HepG2 (cell line): ENCODE measurements around the gene PTGR1. TPM values are rescaled to one million over a fixed set of nuclear protein-coding genes. Genes with fewer than 3 reads are reported as not detected.

ENCODE experiments used
- ADNP ChIP-seq: sonication (generic); formaldehyde crosslinking; IDR thresholded peaks from 2 replicates; pipeline ENCODE4 v1.4.0; 2020; ENCODE audit warnings: missing genetic modification reagents
- DPF2 ChIP-seq: sonication (generic); formaldehyde crosslinking; IDR thresholded peaks from 2 replicates; pipeline ENCODE4 v1.4.0; 2020; ENCODE audit warnings: mild to moderate bottlenecking, low read depth, missing genetic modification reagents, borderline replicate concordance
- GLMP ChIP-seq: sonication (generic); formaldehyde crosslinking; IDR thresholded peaks from 2 replicates; pipeline ENCODE4 v1.9.0; 2021; ENCODE audit warnings: missing genetic modification reagents, mild to moderate bottlenecking, borderline replicate concordance
- HHEX ChIP-seq: IDR thresholded peaks from 2 replicates; pipeline ENCODE4 v1.6.1; 2016; ENCODE audit warnings: control low read depth
- HIC2 ChIP-seq: sonication (generic); formaldehyde crosslinking; IDR thresholded peaks from 2 replicates; pipeline ENCODE4 v1.9.0; 2022; ENCODE audit warnings: low read depth, missing genetic modification reagents
- HNF1B ChIP-seq: sonication (generic); formaldehyde crosslinking; IDR thresholded peaks from 2 replicates; pipeline ENCODE4 v1.5.1; 2020; ENCODE audit warnings: mild to moderate bottlenecking, moderate library complexity, missing genetic modification reagents
- MAFK ChIP-seq, 2 experiments: IDR thresholded peaks in 1 of 2; conservative IDR thresholded peaks in 1 of 2; 2 replicates each; pipeline ENCODE4 v1.6.1; 2011; ENCODE audit warnings: improper control_type of control experiment in 2 of 2, low read length in 2 of 2
- NFYC ChIP-seq: IDR thresholded peaks from 2 replicates; pipeline ENCODE4 v1.6.1; 2016; ENCODE audit warnings: missing genetic modification reagents, missing compliant biosample characterization
- RAD51 ChIP-seq: fragments of 450-650 bp; IDR thresholded peaks from 2 replicates; pipeline ENCODE4 v1.6.1; 2016; ENCODE audit warnings: borderline replicate concordance
- REL ChIP-seq: sonication (generic); formaldehyde crosslinking; conservative IDR thresholded peaks from 2 replicates; pipeline ENCODE4 v1.8.0; 2022; ENCODE audit warnings: mild to moderate bottlenecking, missing genetic modification reagents, moderate library complexity
- REXO4 ChIP-seq: sonication (generic); formaldehyde crosslinking; IDR thresholded peaks from 2 replicates; pipeline ENCODE4 v1.8.0; 2022; ENCODE audit warnings: missing genetic modification reagents, mild to moderate bottlenecking, borderline replicate concordance
- SMAD3 ChIP-seq: sonication (generic); formaldehyde crosslinking; IDR thresholded peaks from 2 replicates; pipeline ENCODE4 v1.4.0; 2020; ENCODE audit warnings: missing genetic modification reagents
- SNAPC2 ChIP-seq: sonication (generic); formaldehyde crosslinking; IDR thresholded peaks from 2 replicates; pipeline ENCODE4 v1.8.1; 2022; ENCODE audit warnings: mild to moderate bottlenecking, missing genetic modification reagents
- SRSF1 ChIP-seq: fragments of 200-400 bp; formaldehyde crosslinking; optimal IDR thresholded peaks from 2 replicates; pipeline ENCODE3; 2017; ENCODE audit warnings: mild to moderate bottlenecking, low read depth, low read length, moderate library complexity
- TBX2 ChIP-seq: sonication (generic); formaldehyde crosslinking; IDR thresholded peaks from 2 replicates; pipeline ENCODE4 v1.5.0; 2020; ENCODE audit warnings: missing genetic modification reagents, mild to moderate bottlenecking, borderline replicate concordance
- TEAD3 ChIP-seq: optimal IDR thresholded peaks from 2 replicates; pipeline ENCODE3; 2016; ENCODE audit warnings: borderline replicate concordance
- ZBTB20 ChIP-seq: sonication (generic); formaldehyde crosslinking; IDR thresholded peaks from 2 replicates; pipeline ENCODE4 v1.8.1; 2023; ENCODE audit warnings: missing genetic modification reagents, low read depth, mild to moderate bottlenecking, borderline replicate concordance
- ZBTB8A ChIP-seq: sonication (generic); formaldehyde crosslinking; IDR thresholded peaks from 2 replicates; pipeline ENCODE4 v1.4.0; 2020; ENCODE audit warnings: mild to moderate bottlenecking, low read depth, missing genetic modification reagents, borderline replicate concordance
- ZIK1 ChIP-seq: sonication (generic); formaldehyde crosslinking; IDR thresholded peaks from 2 replicates; pipeline ENCODE4 v1.5.0; 2020; ENCODE audit warnings: mild to moderate bottlenecking, low read depth, missing genetic modification reagents, borderline replicate concordance
- ZNF574 ChIP-seq: sonication (generic); formaldehyde crosslinking; IDR thresholded peaks from 2 replicates; pipeline ENCODE4 v1.4.0; 2020; ENCODE audit warnings: missing genetic modification reagents
- ZNF598 ChIP-seq: sonication (generic); formaldehyde crosslinking; IDR thresholded peaks from 2 replicates; pipeline ENCODE4 v1.5.1; 2020; ENCODE audit warnings: mild to moderate bottlenecking, missing genetic modification reagents, borderline replicate concordance
- ZNF670 ChIP-seq: sonication (generic); formaldehyde crosslinking; IDR thresholded peaks from 2 replicates; pipeline ENCODE4 v1.8.0; 2022; ENCODE audit warnings: mild to moderate bottlenecking, missing genetic modification reagents, borderline replicate concordance
- polyA plus RNA-seq, 8 experiments: library from polyadenylated mRNA; depleted of rRNA in 3 of 8; stranded (reverse) in 7 of 8; unstranded in 1 of 8; fragments of >200 nt; fragmentation: Illumina TruSeq in 4 of 8; extraction: Trizol in 4 of 8; gene quantifications; 2 replicates each; pipeline versions ENCODE4 v1.2.1 to v1.2.3, GENCODE V29; 2011 to 2016; ENCODE audit warnings: low read depth in 4 of 8, missing spikeins in 1 of 8, mixed read lengths in 1 of 8; ENCODE audit not compliant: insufficient read depth in 1 of 8
- total RNA-seq, 5 experiments: library from RNA; depleted of rRNA; stranded (reverse); fragments of >200 nt; fragmentation: Illumina TruSeq; extraction: Trizol; gene quantifications; 2 replicates each; pipeline ENCODE4 v1.2.3, GENCODE V29; 2016; ENCODE audit warnings: low read depth in 1 of 5

The PTGR1 gene
- total and polyA plus RNA-seq, 2 of the 13 experiments (the other 11 are each of a cell fraction or from before 2014, with no cell fraction given): 6.0 to 15.8 TPM

GRCh38 chr9:111630964-111631213 lies 31.4 kb upstream of the PTGR1 start (continued):
- TF ChIP-seq ZBTB8A (CRISPR knock-in tag) (no peak; the same call in 1 of the 2 replicates), HNF1B (peak; percentile 94; the same call in 1 of the 2 replicates), RAD51 (no peak), HIC2 (CRISPR knock-in tag) (no peak), REL (no peak), SRSF1 (no peak), REXO4 (CRISPR knock-in tag) (no peak), ADNP (CRISPR knock-in tag) (no peak), NFYC (CRISPR knock-in tag) (0 out of 2 replicates have a peak, but pooled peaks have one; percentile 43), HHEX (peak; percentile 57; the same call in 1 of the 2 replicates), ZNF598 (CRISPR knock-in tag) (no peak), ZBTB20 (CRISPR knock-in tag) (no peak), TBX2 (CRISPR knock-in tag) (peak; percentile 74; the same call in 1 of the 2 replicates), TEAD3 (CRISPR knock-in tag) (peak; percentile 86), ZNF670 (peak; percentile 21; the same call in 1 of the 2 replicates), DPF2 (no peak), MAFK (conservative IDR thresholded peaks at IDR 0.05 in 1 of 2, IDR thresholded peaks at IDR 0.05 in 1 of 2; ENCODE audit: low read length in 2 of 2) (no peak), ZIK1 (CRISPR knock-in tag) (no peak; the same call in 1 of the 2 replicates), SMAD3 (CRISPR knock-in tag) (peak; percentile 90; the same call in 1 of the 2 replicates), ZNF574 (CRISPR knock-in tag) (peak; percentile 94), GLMP (CRISPR knock-in tag) (no peak), SNAPC2 (CRISPR knock-in tag) (no peak)
